Measurements from ENCODE around the gene KRTAP19-3.

DNA sequence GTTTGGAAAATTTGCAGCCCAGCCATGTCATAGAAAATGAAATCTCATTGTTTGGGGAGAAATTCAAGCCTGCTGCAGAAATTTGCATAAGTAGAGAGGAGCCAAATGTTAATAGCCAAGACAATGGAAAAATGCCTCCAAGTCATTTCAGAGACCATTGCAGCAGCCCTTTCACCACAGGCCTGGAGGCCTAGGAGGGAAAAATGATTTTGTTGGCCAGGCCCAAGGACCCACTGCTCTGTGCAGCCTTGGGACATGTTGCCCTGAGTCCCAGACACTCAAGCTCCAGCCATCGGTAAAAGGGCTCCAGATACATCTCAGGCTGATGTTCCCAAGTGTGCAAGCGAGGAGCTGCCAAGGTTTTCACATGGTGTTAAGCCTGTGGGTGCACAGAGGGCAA is 5.6 kb downstream of the KRTAP19-3 start:
- TF ChIP-seq, protein P1, sequence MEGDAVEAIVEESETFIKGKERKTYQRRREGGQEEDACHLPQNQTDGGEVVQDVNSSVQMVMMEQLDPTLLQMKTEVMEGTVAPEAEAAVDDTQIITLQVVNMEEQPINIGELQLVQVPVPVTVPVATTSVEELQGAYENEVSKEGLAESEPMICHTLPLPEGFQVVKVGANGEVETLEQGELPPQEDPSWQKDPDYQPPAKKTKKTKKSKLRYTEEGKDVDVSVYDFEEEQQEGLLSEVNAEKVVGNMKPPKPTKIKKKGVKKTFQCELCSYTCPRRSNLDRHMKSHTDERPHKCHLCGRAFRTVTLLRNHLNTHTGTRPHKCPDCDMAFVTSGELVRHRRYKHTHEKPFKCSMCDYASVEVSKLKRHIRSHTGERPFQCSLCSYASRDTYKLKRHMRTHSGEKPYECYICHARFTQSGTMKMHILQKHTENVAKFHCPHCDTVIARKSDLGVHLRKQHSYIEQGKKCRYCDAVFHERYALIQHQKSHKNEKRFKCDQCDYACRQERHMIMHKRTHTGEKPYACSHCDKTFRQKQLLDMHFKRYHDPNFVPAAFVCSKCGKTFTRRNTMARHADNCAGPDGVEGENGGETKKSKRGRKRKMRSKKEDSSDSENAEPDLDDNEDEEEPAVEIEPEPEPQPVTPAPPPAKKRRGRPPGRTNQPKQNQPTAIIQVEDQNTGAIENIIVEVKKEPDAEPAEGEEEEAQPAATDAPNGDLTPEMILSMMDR (IDR thresholded peaks at IDR 0.05; ENCODE audit: low read depth, low read length, poor library complexity, severe bottlenecking), result no peak
- no peak for TF ChIP-seq EZH2phosphoT487 (IDR thresholded peaks at IDR 0.05; ENCODE audit: borderline replicate concordance, low read length)

Data from DOHH2 (cell line).